Panc1 (cell line): ENCODE data around the gene CDK14. TPM values are rescaled to one million over a fixed set of nuclear protein-coding genes. Genes with fewer than 3 reads are reported as not detected.

Experiments
- ATAC-seq: fragments of 200-7000 bp; cut with Tn5 transposase; 2 replicates; pipeline ENCODE4 v1.9.1; 2020; ENCODE audit warnings: mild to moderate bottlenecking, moderate library complexity
- BruUV-seq: library from RNA; stranded (reverse); fragments of 400-500 nt; replicated peaks from 2 replicates; lab custom pipeline; 2021; lab: Mats Ljungman, UMichigan
- CTCF ChIA-PET: fragments of 300-600 bp; sonication (Branson Sonifier 250); formaldehyde crosslinking; loops from one replicate; lab custom pipeline; 2022; ENCODE audit warnings: antibody characterized with exemption; lab: Charles Lee
- POLR2A ChIA-PET: fragments of 300-600 bp; sonication (Branson Sonifier 250); formaldehyde crosslinking; loops from one replicate; lab custom pipeline; 2022; ENCODE audit warnings: antibody characterized with exemption; lab: Charles Lee
- DNase-seq: peaks from one replicate; pipeline ENCODE4 v3.0.0-alpha.2; 2010; ENCODE audit warnings: low read depth, low spot score
- H3K27ac ChIP-seq: 2 replicates; pipeline ENCODE4 v1.5.1; 2011; ENCODE audit warnings: mild to moderate bottlenecking, low read length, inconsistent platforms
- H3K27me3 ChIP-seq: fragments of 200-500 bp; sonication (Bioruptor generic); 2 replicates; pipeline ENCODE4 v1.6.0; 2014; ENCODE audit warnings: low read length, inconsistent platforms; ENCODE audit not compliant: control insufficient read depth, insufficient read depth
- H3K36me3 ChIP-seq: fragments of 200-500 bp; sonication (Bioruptor generic); 2 replicates; pipeline ENCODE4 v1.5.1; 2014; ENCODE audit warnings: inconsistent platforms, mild to moderate bottlenecking, low read length, moderate library complexity; ENCODE audit not compliant: control insufficient read depth, insufficient read depth
- H3K4me1 ChIP-seq: 2 replicates; pipeline ENCODE4 v1.5.1; 2011; ENCODE audit warnings: inconsistent platforms, mild to moderate bottlenecking, low read length, moderate library complexity; ENCODE audit not compliant: control insufficient read depth, insufficient read depth
- H3K4me3 ChIP-seq, 2 experiments: 2 replicates each; pipeline ENCODE4 v1.5.1; 2011 to 2012; ENCODE audit warnings: low read depth in 2 of 2, low read length in 2 of 2, mild to moderate bottlenecking in 2 of 2, inconsistent platforms in 1 of 2, moderate library complexity in 1 of 2
- H3K9me3 ChIP-seq: fragments of 200-500 bp; sonication (Bioruptor generic); 2 replicates; pipeline ENCODE4 v1.5.1; 2014; ENCODE audit warnings: low read depth, mild to moderate bottlenecking, inconsistent platforms, low read length, moderate library complexity; ENCODE audit not compliant: control insufficient read depth, insufficient read depth
- POLR2AphosphoS5 ChIP-seq: IDR thresholded peaks from 2 replicates; pipeline ENCODE4 v1.6.1; 2012; ENCODE audit warnings: mild to moderate bottlenecking, low read depth, low read length, moderate library complexity
- SIN3A ChIP-seq: IDR thresholded peaks from 2 replicates; pipeline ENCODE4 v1.6.1; 2012; ENCODE audit warnings: low read depth, mild to moderate bottlenecking, low read length, moderate library complexity, borderline replicate concordance; ENCODE audit not compliant: insufficient read depth
- TCF7L2 ChIP-seq: IDR thresholded peaks from 2 replicates; pipeline ENCODE4 v1.6.1; 2011; ENCODE audit warnings: mild to moderate bottlenecking, low read depth, low read length, inconsistent platforms
- in situ Hi-C: cut with HindIII; loops from 2 replicates; pipeline ENCODE4 v1.10.0; 2016; ENCODE audit warnings: low sequenced_read_pairs, low pct_unique_long_range_greater_than_20kb
- intact Hi-C: fragments of 100-400 bp; cut with micrococcal nuclease; formaldehyde crosslinking; loops from one replicate; pipeline ENCODE4 v1.10.0; 2022; ENCODE audit not compliant: unreplicated experiment
- total RNA-seq: library from RNA; stranded (reverse); gene quantifications from one replicate; pipeline ENCODE4 v1.2.1, GENCODE V29; 2021; ENCODE audit not compliant: unreplicated experiment
- TF ChIP-seq, protein P1 (sequence below), 2 experiments: IDR thresholded peaks; 2 replicates each; pipeline ENCODE4 v1.6.1; 2011 to 2012; ENCODE audit warnings: low read depth in 2 of 2, control low read depth in 1 of 2, low read length in 1 of 2, mild to moderate bottlenecking in 1 of 2, moderate library complexity in 1 of 2; ENCODE audit not compliant: insufficient read depth in 1 of 2
- TF ChIP-seq, protein P2 (sequence below): fragments of 450-650 bp; IDR thresholded peaks from 2 replicates; pipeline ENCODE4 v1.5.1; 2017; ENCODE audit warnings: mild to moderate bottlenecking

Gene CDK14
- total RNA-seq, 1 experiment from 2014 or later: 3.0 TPM

DNA sequence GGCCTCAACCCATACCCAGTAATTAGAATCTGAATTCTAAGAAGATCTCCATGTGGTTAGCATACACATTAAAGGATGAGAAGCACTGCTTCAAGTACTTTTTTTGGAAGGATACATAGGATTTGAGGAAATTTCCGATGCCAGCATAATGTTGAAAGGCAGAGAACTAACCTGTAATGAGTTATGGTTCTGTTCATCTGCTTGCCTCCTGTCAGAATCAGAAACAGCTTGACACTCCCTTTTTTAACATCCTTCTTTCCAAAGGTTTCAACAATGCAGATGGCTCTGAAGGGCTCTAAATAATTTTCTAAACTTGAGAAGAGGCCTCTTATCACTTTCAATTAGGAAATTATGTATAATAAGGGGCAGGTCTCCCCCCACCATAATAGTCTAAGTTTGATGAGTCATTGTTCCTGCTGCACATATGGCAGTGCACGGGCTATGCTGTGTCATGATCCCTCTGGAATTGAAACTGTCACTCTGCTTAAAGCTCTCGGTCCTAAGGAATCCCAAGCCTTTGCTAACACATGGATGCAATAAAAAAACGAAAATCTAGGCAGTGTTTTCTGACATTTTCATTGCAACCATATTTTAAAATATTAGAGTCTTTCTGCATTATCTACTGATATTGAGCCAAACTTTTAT lies 376.9 kb downstream of the CDK14 start:
- H3K4me1 ChIP-seq: no peaks in the 10 kb centered on the region
- DNase-seq (no peak), ATAC-seq (no peak)
- TF ChIP-seq SIN3A: no peak
- no peak for TF ChIP-seq TCF7L2
- TF ChIP-seq, protein P1, sequence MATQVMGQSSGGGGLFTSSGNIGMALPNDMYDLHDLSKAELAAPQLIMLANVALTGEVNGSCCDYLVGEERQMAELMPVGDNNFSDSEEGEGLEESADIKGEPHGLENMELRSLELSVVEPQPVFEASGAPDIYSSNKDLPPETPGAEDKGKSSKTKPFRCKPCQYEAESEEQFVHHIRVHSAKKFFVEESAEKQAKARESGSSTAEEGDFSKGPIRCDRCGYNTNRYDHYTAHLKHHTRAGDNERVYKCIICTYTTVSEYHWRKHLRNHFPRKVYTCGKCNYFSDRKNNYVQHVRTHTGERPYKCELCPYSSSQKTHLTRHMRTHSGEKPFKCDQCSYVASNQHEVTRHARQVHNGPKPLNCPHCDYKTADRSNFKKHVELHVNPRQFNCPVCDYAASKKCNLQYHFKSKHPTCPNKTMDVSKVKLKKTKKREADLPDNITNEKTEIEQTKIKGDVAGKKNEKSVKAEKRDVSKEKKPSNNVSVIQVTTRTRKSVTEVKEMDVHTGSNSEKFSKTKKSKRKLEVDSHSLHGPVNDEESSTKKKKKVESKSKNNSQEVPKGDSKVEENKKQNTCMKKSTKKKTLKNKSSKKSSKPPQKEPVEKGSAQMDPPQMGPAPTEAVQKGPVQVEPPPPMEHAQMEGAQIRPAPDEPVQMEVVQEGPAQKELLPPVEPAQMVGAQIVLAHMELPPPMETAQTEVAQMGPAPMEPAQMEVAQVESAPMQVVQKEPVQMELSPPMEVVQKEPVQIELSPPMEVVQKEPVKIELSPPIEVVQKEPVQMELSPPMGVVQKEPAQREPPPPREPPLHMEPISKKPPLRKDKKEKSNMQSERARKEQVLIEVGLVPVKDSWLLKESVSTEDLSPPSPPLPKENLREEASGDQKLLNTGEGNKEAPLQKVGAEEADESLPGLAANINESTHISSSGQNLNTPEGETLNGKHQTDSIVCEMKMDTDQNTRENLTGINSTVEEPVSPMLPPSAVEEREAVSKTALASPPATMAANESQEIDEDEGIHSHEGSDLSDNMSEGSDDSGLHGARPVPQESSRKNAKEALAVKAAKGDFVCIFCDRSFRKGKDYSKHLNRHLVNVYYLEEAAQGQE (IDR thresholded peaks at IDR 0.05; ENCODE audit: insufficient read depth in 1 of 2, low read depth in 2 of 2, low read length in 1 of 2): no peak
- TF ChIP-seq POLR2AphosphoS5: no peak
- TF ChIP-seq, protein P2, sequence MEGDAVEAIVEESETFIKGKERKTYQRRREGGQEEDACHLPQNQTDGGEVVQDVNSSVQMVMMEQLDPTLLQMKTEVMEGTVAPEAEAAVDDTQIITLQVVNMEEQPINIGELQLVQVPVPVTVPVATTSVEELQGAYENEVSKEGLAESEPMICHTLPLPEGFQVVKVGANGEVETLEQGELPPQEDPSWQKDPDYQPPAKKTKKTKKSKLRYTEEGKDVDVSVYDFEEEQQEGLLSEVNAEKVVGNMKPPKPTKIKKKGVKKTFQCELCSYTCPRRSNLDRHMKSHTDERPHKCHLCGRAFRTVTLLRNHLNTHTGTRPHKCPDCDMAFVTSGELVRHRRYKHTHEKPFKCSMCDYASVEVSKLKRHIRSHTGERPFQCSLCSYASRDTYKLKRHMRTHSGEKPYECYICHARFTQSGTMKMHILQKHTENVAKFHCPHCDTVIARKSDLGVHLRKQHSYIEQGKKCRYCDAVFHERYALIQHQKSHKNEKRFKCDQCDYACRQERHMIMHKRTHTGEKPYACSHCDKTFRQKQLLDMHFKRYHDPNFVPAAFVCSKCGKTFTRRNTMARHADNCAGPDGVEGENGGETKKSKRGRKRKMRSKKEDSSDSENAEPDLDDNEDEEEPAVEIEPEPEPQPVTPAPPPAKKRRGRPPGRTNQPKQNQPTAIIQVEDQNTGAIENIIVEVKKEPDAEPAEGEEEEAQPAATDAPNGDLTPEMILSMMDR: no peak
- intact Hi-C loops: no loop called here
- ChIA-PET POLR2A (no interaction called here), CTCF (no interaction called here)
- no peak overlapping the region for H3K27ac ChIP-seq
- in situ Hi-C loops: no loop called here
- H3K27me3 ChIP-seq: no peaks in the 10 kb centered on the region
- BruUV-seq: no TSS peak
- no peaks in the 10 kb centered on the region; the same call in 1 of the 2 replicates for H3K36me3 ChIP-seq
- no peaks in the 10 kb centered on the region; the same call in 1 of the 2 replicates for H3K9me3 ChIP-seq
- H3K4me3 ChIP-seq: no peak overlapping the region

DNA sequence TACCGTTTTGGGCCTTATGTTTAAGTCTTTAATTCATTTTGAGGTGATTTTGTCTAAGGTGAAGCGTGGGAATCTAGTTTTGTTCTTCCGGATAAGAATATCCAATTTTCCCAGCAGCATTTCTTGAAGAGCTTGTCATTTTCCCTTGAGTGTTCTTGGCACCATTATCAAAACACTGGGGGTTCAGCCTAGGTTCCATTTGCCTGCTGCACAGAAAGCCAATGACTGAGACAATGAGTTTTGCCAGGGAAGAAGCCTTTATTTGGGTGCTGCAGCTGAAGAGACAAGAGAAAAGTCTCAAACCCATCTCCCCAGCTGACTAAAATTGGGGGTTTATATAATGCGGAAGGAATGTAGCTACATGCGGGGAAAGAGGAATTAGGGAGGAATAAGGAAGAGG lies 380.9 kb downstream of the CDK14 start:
- no peak for DNase-seq

More for the DNA sequence above, 380.9 kb downstream of the CDK14 start:
- H3K27me3 ChIP-seq: no peaks in the 10 kb centered on the region
- ChIA-PET CTCF (no interaction called here), POLR2A (no interaction called here)
- TF ChIP-seq, protein P1 (IDR thresholded peaks at IDR 0.05; ENCODE audit: insufficient read depth in 1 of 2, low read depth in 2 of 2, low read length in 1 of 2): no peak
- no peak for TF ChIP-seq TCF7L2
- TF ChIP-seq, protein P2: no peak
- TF ChIP-seq POLR2AphosphoS5: no peak
- no peak for TF ChIP-seq SIN3A
- no peak overlapping the region for H3K27ac ChIP-seq
- ATAC-seq: no peak
- no peaks in the 10 kb centered on the region for H3K36me3 ChIP-seq
- intact Hi-C loops: no loop called here
- H3K9me3 ChIP-seq: no peaks in the 10 kb centered on the region; the same call in 1 of the 2 replicates
- in situ Hi-C loops: no loop called here
- H3K4me1 ChIP-seq: no peaks in the 10 kb centered on the region
- no peak overlapping the region for H3K4me3 ChIP-seq
- BruUV-seq: no TSS peak
